ENCODE results near the gene FA2H.

DNA sequence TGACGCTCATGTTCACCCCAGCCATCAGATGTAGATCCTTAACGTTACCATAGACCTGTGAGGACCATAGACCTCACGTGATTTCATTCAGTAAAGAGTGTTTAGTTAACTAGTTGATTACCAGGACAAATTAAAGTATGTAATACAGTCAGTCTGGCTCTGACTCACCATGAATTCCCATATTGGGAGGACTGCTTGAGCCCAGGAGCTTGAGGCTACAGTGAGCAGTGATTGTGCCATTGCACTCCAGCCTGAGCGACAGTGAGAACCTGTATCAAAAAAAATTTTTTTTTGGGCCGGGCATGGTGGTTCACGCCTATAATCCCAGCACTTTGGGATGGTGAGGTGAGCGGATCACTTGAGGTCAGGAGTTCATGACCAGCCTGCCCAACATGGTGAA is 13.5 kb upstream of the FA2H start:
- TF ChIP-seq, protein P1, sequence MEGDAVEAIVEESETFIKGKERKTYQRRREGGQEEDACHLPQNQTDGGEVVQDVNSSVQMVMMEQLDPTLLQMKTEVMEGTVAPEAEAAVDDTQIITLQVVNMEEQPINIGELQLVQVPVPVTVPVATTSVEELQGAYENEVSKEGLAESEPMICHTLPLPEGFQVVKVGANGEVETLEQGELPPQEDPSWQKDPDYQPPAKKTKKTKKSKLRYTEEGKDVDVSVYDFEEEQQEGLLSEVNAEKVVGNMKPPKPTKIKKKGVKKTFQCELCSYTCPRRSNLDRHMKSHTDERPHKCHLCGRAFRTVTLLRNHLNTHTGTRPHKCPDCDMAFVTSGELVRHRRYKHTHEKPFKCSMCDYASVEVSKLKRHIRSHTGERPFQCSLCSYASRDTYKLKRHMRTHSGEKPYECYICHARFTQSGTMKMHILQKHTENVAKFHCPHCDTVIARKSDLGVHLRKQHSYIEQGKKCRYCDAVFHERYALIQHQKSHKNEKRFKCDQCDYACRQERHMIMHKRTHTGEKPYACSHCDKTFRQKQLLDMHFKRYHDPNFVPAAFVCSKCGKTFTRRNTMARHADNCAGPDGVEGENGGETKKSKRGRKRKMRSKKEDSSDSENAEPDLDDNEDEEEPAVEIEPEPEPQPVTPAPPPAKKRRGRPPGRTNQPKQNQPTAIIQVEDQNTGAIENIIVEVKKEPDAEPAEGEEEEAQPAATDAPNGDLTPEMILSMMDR (IDR thresholded peaks at IDR 0.05) = no peak
- TF ChIP-seq ZFX (IDR thresholded peaks at IDR 0.05; ENCODE audit: borderline replicate concordance) = no peak
